Stimulated activated naive B cell treated with anti-CD40 and anti-IgM and Interleukin-4, amounts not matched to agents 10 μg/mL and 1 μg/mL and 100 μg/mL, for 72 hours (primary cell): ENCODE data around the gene MAPK10.
"Not testable (repeated sequence)": the region's sequence is repeated elsewhere in the genome, so short reads cannot be mapped to it uniquely, and the experiment has no call there.

ENCODE experiments used
- ATAC-seq, 2 donors: fragments of 150-1000 bp; cut with Tn5 transposase; replicated peaks; 2 replicates each; pipeline ENCODE4 v1.10.0; 2021; ENCODE audit warnings: moderate library complexity in 1 of 2
- DNase-seq: peaks from one replicate; pipeline ENCODE4 v3.0.0; 2021
- H3K27ac Mint-ChIP-seq: one replicate; pipeline ENCODE4 v1.8.0; 2022; ENCODE audit warnings: mild to moderate bottlenecking, mixed read lengths
- H3K27me3 Mint-ChIP-seq, 2 donors: one replicate each; pipeline ENCODE4 v1.8.0; 2022; ENCODE audit warnings: mixed read lengths in 2 of 2
- H3K36me3 Mint-ChIP-seq, 2 donors: one replicate each; pipeline ENCODE4 v1.8.0; 2022; ENCODE audit warnings: mixed read lengths in 2 of 2, mild to moderate bottlenecking in 1 of 2
- H3K4me1 Mint-ChIP-seq, 2 donors: one replicate each; pipeline ENCODE4 v1.8.0; 2022; ENCODE audit warnings: mixed read lengths in 2 of 2, mild to moderate bottlenecking in 1 of 2
- H3K4me3 Mint-ChIP-seq, 2 donors: one replicate each; pipeline ENCODE4 v1.8.0; 2022; ENCODE audit warnings: mild to moderate bottlenecking in 2 of 2, mixed read lengths in 2 of 2, moderate library complexity in 1 of 2
- H3K9me3 Mint-ChIP-seq, 2 donors: one replicate each; pipeline ENCODE4 v1.8.0; 2022; ENCODE audit warnings: mixed read lengths in 2 of 2, mild to moderate bottlenecking in 1 of 2

The MAPK10 gene

GRCh38 chr4:86108834-86109233 is 251.0 kb downstream of the MAPK10 start:
- Mint-ChIP-seq H3K4me3 (no peak overlapping the region), H3K27me3 (no peaks in the 10 kb centered on the region), H3K4me1 (no peaks in the 10 kb centered on the region), H3K27ac (no peak overlapping the region), H3K9me3 (peaks cover 13 to 19% of the 10 kb centered on the region in 2 donors), H3K36me3 (no peaks in the 10 kb centered on the region)
- ATAC-seq, result no peak
- DNase-seq, result no peak

GRCh38 chr4:86108137-86108536 is 251.7 kb downstream of the MAPK10 start:
- ATAC-seq, result no peak

GRCh38 chr4:86107112-86107511 is 252.7 kb downstream of the MAPK10 start:
- Mint-ChIP-seq H3K36me3 (no peaks in the 10 kb centered on the region), H3K9me3 (peaks cover 9 to 12% of the 10 kb centered on the region in 2 donors), H3K27ac (no peak overlapping the region), H3K27me3 (no peaks in the 10 kb centered on the region), H3K4me3 (no peak overlapping the region), H3K4me1 (no peaks in the 10 kb centered on the region)
- ATAC-seq, result no peak
- DNase-seq, result no peak

More at GRCh38 chr4:86108137-86108536, 251.7 kb downstream of the MAPK10 start:
- Mint-ChIP-seq H3K27ac (no peak overlapping the region), H3K36me3 (no peaks in the 10 kb centered on the region), H3K4me1 (no peaks in the 10 kb centered on the region), H3K9me3 (peaks cover 13 to 19% of the 10 kb centered on the region in 2 donors), H3K4me3 (no peak overlapping the region), H3K27me3 (no peaks in the 10 kb centered on the region)
- DNase-seq, result no peak

- DNase-seq, result no peak
- no peak for ATAC-seq
- Mint-ChIP-seq H3K9me3 (peaks cover 7 to 10% of the 10 kb centered on the region in 2 donors), H3K4me3 (no peak overlapping the region), H3K27ac (no peak overlapping the region), H3K4me1 (no peaks in the 10 kb centered on the region), H3K27me3 (no peaks in the 10 kb centered on the region), H3K36me3 (no peaks in the 10 kb centered on the region)
These were observed 253.4 kb downstream of the MAPK10 start for GRCh38 chr4:86106475-86106874.

- Mint-ChIP-seq H3K4me1 (no peaks in the 10 kb centered on the region), H3K36me3 (no peaks in the 10 kb centered on the region), H3K4me3 (no peak overlapping the region), H3K9me3 (no peaks in the 10 kb centered on the region), H3K27ac (no peak overlapping the region), H3K27me3 (peaks cover 0 to 4% of the 10 kb centered on the region in 2 donors)
- DNase-seq (no peak), ATAC-seq (no peak)
These were observed 258.0 kb downstream of the MAPK10 start for GRCh38 chr4:86101841-86102240.

- Mint-ChIP-seq H3K9me3 (no peaks in the 10 kb centered on the region), H3K27me3 (peaks cover 0 to 4% of the 10 kb centered on the region in 2 donors)
- ATAC-seq, result no peak
These were observed 258.4 kb downstream of the MAPK10 start for GRCh38 chr4:86101410-86101809.

GRCh38 chr4:86100539-86101215 is 259.2 kb downstream of the MAPK10 start:
- peaks cover 0 to 4% of the 10 kb centered on the region in 2 donors for H3K27me3 Mint-ChIP-seq
- H3K36me3 Mint-ChIP-seq, result no peaks in the 10 kb centered on the region
- H3K9me3 Mint-ChIP-seq, result no peaks in the 10 kb centered on the region
- H3K4me1 Mint-ChIP-seq, result no peaks in the 10 kb centered on the region
- DNase-seq, result no peak
- no peak for ATAC-seq
- no peak overlapping the region for H3K27ac Mint-ChIP-seq
- no peak overlapping the region for H3K4me3 Mint-ChIP-seq

More at GRCh38 chr4:86101410-86101809, 258.4 kb downstream of the MAPK10 start:
- H3K4me1 Mint-ChIP-seq, result no peaks in the 10 kb centered on the region
- no peaks in the 10 kb centered on the region for H3K36me3 Mint-ChIP-seq
- DNase-seq, result no peak
- H3K4me3 Mint-ChIP-seq, result no peak overlapping the region
- no peak overlapping the region for H3K27ac Mint-ChIP-seq

- H3K9me3 Mint-ChIP-seq, result no peaks in the 10 kb centered on the region
- ATAC-seq (no peak), DNase-seq (no peak)
- peaks cover 0 to 4% of the 10 kb centered on the region in 2 donors for H3K27me3 Mint-ChIP-seq
- H3K4me3 Mint-ChIP-seq, result no peak overlapping the region
- H3K36me3 Mint-ChIP-seq, result no peaks in the 10 kb centered on the region
- H3K4me1 Mint-ChIP-seq, result no peaks in the 10 kb centered on the region
- no peak overlapping the region for H3K27ac Mint-ChIP-seq
These were observed 260.5 kb downstream of the MAPK10 start for GRCh38 chr4:86099348-86099747.

- ATAC-seq (no peak), DNase-seq (no peak)
- H3K27ac Mint-ChIP-seq, result no peak overlapping the region
- H3K4me1 Mint-ChIP-seq, result no peaks in the 10 kb centered on the region
- no peaks in the 10 kb centered on the region for H3K36me3 Mint-ChIP-seq
- H3K4me3 Mint-ChIP-seq, result no peak overlapping the region
- H3K27me3 Mint-ChIP-seq, result peaks cover 0 to 4% of the 10 kb centered on the region in 2 donors
- no peaks in the 10 kb centered on the region for H3K9me3 Mint-ChIP-seq
These were observed 261.2 kb downstream of the MAPK10 start for GRCh38 chr4:86098691-86099090.

- Mint-ChIP-seq H3K27me3 (peaks cover 0 to 4% of the 10 kb centered on the region in 2 donors), H3K36me3 (no peaks in the 10 kb centered on the region), H3K27ac (no peak overlapping the region), H3K4me1 (no peaks in the 10 kb centered on the region), H3K4me3 (no peak overlapping the region), H3K9me3 (no peaks in the 10 kb centered on the region)
- DNase-seq, result no peak
- ATAC-seq, result no peak
These were observed 263.5 kb downstream of the MAPK10 start for GRCh38 chr4:86096373-86096772.

- Mint-ChIP-seq H3K36me3 (no peaks in the 10 kb centered on the region), H3K4me1 (no peaks in the 10 kb centered on the region), H3K27ac (no peak overlapping the region), H3K27me3 (no peaks in the 10 kb centered on the region), H3K9me3 (no peaks in the 10 kb centered on the region), H3K4me3 (no peak overlapping the region)
- ATAC-seq, result no peak
- no peak for DNase-seq
These were observed 267.2 kb downstream of the MAPK10 start for GRCh38 chr4:86092684-86093083.

- Mint-ChIP-seq H3K4me3 (no peak overlapping the region), H3K4me1 (no peaks in the 10 kb centered on the region), H3K27me3 (no peaks in the 10 kb centered on the region), H3K9me3 (no peaks in the 10 kb centered on the region), H3K27ac (no peak overlapping the region), H3K36me3 (no peaks in the 10 kb centered on the region)
- DNase-seq (no peak), ATAC-seq (no peak)
These were observed 268.7 kb downstream of the MAPK10 start for GRCh38 chr4:86091201-86091600.

- peaks cover 5 to 7% of the 10 kb centered on the region in 2 donors for H3K27me3 Mint-ChIP-seq
- H3K4me1 Mint-ChIP-seq, result no peaks in the 10 kb centered on the region
- no peak overlapping the region for H3K4me3 Mint-ChIP-seq
- ATAC-seq (no peak), DNase-seq (no peak)
- H3K36me3 Mint-ChIP-seq, result no peaks in the 10 kb centered on the region
- H3K9me3 Mint-ChIP-seq, result no peaks in the 10 kb centered on the region
- H3K27ac Mint-ChIP-seq, result no peak overlapping the region
These were observed 270.0 kb downstream of the MAPK10 start for GRCh38 chr4:86089781-86090323.

GRCh38 chr4:86089053-86089452 is 270.8 kb downstream of the MAPK10 start:
- no peak overlapping the region for H3K4me3 Mint-ChIP-seq
- H3K4me1 Mint-ChIP-seq, result no peaks in the 10 kb centered on the region
- peaks cover 5 to 7% of the 10 kb centered on the region in 2 donors for H3K27me3 Mint-ChIP-seq
- DNase-seq (no peak), ATAC-seq (no peak)
- H3K9me3 Mint-ChIP-seq, result no peaks in the 10 kb centered on the region
- no peaks in the 10 kb centered on the region for H3K36me3 Mint-ChIP-seq
- no peak overlapping the region for H3K27ac Mint-ChIP-seq

- H3K9me3 Mint-ChIP-seq, H3K27ac Mint-ChIP-seq, DNase-seq, ATAC-seq, H3K4me1 Mint-ChIP-seq, H3K27me3 Mint-ChIP-seq, H3K4me3 Mint-ChIP-seq, H3K36me3 Mint-ChIP-seq: not testable (repeated sequence)
These were observed 284.1 kb downstream of the MAPK10 start for GRCh38 chr4:86075796-86076195.
